ENCODE measurements around the gene USP3. TPM values are rescaled to one million over a fixed set of nuclear protein-coding genes. Genes with fewer than 3 reads are reported as not detected.
"Not testable (repeated sequence)": the region's sequence is repeated elsewhere in the genome, so short reads cannot be mapped to it uniquely, and the experiment has no call there.

Gene USP3
- polyA plus RNA-seq, 4 donors: 31.6 to 45.0 (median 37.8) TPM

DNA sequence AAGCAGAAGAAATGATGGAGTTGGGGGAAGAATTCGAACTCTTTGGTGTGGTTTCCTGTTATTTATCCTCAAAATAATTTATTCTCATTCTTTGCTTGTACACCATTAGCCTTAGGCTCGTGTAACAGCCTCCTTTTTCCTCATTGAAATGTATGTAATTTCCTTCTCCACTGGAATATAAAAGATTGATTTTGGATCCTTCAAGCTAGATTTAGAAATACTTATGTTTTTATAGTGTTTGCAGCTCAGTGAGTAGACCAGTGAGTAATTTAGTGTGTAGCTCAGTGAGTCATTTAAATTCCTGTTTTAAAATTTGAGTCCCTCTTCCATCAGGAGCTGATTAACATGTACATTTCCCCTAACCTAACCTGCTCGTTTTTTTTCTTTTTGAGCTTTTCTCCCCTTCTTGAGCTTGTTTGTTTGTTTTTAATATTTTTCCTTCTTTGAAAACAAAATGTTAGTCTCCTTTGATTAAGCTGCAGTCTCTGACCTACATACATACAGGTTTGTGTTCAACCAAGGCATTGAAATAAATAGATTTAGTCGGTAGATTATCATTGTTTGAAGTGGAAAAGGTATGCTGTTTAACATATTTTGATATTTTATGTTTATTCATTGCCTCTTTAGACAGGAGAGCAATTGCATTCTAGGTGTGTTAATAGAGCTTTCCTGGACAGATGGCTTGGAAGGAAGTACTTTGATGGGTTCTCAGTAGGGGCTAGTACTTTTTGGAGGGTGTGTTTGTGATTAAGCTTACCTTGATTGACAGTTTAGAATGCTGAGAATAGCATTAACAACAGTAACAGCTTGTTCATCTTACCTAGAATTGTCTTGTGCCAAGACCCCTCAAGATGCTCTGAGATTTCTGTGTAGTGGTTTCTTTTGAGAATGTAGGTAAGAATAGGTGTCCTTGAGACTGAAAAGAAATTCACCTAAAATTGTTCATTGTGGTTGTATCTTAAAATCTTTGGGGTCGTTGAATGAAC lies 5.9 kb downstream of the USP3 start:
- DNase-seq (ENCODE audit: low read depth in 4 of 4, low spot score in 2 of 4): no peak

DNA sequence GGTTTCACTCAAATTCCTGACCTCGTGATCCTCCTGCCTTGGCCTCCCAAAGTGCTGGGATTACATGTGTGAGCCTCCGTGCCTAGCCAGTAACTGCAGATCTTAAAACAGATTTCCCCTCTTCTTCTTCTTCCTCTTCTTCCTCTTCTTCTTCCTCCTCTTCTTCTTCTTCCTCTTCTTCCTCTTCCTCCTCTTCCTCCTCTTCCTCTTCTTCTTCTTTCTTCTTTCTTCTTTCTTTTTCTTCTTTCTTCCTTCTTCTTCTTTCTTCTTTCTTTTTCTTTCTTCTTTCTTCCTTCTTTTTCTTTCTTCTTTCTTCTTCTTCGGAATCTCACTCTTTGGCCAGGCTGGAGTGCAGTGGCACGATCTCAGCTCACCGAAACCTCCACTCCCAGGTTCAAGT lies 7.8 kb downstream of the USP3 start:
- DNase-seq (ENCODE audit: low read depth in 4 of 4, low spot score in 2 of 4): no peak

DNA sequence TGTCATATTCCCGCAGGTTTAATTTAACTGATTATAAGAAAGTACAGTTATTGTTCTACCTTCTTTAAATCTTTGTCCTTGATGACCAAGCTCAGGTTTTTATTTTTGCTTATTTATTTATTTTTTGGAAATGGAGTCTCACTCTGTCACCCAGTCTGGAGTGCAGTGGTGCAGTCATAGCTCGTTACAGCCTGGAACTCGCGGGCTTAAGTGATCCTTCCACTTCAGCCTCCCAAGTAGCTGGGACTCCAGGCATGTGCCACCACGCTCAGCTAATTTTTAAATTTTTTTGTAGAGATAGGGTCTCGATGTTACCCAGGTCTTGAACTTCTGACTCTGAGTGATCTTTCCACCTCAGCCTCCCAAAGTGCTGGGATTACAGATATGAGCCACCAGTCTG lies 8.9 kb downstream of the USP3 start:
- no peak for DNase-seq (ENCODE audit: low read depth in 4 of 4, low spot score in 2 of 4)

DNA sequence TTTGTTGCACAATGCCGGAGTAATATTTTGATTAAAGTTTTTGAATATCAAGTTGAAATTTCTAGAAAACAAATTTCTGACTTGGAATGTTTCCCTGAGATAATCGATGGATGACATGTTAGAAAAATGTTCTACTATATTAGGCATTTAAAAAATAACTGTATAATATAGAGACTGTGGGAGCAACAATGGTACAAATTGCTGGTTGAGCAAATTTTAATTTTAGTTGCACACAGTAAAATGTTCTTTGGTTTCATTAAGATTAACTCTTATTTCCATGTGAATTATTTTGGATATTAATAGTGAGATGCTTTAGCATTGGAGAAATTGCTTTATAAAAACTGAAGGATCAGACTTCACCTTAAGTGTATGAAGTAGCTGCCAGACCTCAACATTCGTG lies 9.3 kb downstream of the USP3 start:
- DNase-seq (ENCODE audit: low read depth in 4 of 4, low spot score in 2 of 4): no peak

DNA sequence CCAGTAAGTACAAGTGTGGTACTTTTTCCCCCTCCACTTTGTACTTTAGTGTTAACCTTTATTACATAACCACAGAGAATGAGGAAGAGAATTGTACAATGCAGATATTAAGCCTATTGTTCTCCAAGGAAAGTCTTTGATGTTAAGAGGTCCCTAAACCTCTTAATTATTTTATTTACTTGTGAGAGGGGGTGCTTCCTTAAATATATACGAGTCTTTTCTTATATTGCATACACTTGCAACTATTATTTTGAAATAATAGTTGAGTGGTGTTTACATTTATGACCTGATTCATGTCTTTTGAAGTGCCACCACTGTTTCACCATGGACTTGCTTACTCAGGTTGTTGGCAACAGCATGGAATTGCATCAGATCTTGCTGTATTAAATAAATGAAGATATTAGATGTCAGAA lies 10.1 kb downstream of the USP3 start:
- no peak for DNase-seq (ENCODE audit: low read depth in 4 of 4, low spot score in 2 of 4)

DNA sequence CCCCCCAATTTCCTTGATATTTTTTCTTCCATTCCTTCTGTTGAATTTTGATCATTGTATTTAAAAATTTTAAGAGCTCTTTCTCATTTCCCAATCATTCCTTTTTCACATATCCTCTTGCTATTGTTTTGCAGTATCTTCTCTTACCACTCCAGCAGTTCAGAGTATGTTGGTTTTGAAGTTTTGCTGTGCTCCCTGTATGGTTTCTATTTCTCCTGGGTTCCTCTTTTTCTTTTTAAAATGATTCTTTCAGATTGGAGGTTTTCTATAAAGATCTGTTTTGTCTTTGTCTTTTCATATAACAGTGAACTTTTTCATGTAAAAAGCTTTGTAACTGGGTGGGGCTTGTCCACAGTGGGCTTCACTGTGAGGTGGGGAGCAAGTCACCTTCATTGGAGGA lies 12.8 kb downstream of the USP3 start:
- no peak for DNase-seq (ENCODE audit: low read depth in 4 of 4, low spot score in 2 of 4)

DNA sequence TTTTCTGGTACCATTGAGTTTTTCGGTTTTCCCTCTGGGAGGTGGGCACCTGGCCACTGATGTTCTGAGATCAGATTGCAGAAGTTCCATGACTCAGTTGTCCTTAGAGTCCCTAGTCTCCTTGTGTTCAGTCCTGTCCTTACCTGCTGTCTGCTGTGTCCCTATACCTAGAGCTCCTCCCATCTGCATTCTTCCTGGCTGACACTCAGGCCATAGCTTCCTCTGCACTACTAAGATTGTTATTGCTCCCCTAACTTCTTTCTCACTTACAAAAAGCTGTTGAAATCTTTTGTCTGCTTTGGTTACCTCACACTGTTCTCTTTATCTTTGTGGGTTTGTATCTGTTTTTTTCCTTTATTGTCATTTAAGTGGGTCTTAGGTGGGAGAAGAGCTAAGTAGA lies 13.2 kb downstream of the USP3 start:
- no peak for DNase-seq (ENCODE audit: low read depth in 4 of 4, low spot score in 2 of 4)

DNA sequence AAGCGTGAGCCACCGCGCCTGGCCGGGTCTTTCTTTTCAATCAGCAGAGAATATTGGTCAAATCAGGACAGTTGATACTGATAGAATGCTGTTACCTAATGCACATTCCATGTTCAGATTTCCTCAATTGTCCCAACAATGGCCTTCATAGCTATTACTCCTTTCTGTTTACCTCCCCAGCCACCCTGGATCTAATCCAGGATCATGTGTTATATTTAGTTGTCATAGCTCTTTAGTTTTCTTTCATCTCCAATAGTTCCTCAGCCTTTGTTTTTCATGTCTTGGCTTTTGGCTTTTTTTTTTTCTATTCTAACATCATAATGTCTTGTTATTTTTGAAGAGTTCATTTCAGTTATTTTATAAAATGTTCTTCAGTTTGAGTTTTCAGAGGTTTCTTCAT lies 14.6 kb downstream of the USP3 start:
- DNase-seq (ENCODE audit: low read depth in 4 of 4, low spot score in 2 of 4): no peak

DNA sequence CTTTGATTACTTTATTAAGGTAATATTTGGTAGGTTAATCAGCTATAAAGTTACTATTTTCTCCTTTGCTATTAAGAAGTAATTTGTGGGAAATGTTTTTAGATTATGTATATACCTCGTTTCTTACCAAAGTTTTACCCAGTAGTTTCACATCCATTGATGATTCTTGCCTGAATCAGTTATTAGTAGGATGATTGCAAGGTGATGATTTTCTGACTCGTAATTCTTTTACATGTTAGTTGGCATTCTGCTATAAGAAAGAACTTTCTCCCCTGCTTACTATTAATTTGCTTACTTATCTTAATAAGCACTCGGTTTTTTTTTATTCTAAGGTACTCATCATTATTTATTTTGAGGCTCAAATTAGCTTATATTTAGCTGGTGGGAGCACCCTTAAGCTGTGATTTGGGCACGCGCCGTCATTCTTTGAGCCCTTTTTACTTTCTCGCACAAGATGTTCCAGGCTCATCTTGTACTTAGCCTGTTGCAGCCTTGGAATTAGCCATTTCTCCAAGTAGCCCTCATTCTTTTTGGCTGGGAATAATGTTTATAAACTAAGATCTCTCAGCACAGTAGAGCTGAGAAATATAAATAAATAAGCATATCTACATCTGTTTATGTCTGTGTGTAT lies 15.3 kb downstream of the USP3 start:
- DNase-seq (ENCODE audit: low read depth in 4 of 4, low spot score in 2 of 4): no peak

DNA sequence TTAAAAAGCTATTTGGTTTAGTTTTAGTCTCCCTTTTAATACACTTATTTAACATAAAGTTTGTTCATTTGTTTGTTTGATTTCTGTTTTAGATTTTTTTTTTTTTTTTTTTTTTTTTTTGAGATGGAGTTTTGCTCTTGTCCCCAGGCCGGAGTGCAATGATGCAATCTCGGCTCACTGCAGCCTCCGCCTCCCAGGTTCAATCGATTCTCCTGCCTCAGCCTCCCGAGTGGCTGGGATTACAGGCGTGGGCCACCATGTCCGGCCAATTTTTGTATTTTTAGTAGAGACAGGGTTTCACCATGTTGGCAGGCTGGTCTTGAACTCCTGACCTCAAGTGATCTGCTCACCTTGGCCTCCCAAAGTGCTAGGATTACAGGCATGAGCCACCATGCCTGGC lies 16.1 kb downstream of the USP3 start:
- not testable (repeated sequence) for DNase-seq (ENCODE audit: low read depth in 4 of 4, low spot score in 2 of 4)

DNA sequence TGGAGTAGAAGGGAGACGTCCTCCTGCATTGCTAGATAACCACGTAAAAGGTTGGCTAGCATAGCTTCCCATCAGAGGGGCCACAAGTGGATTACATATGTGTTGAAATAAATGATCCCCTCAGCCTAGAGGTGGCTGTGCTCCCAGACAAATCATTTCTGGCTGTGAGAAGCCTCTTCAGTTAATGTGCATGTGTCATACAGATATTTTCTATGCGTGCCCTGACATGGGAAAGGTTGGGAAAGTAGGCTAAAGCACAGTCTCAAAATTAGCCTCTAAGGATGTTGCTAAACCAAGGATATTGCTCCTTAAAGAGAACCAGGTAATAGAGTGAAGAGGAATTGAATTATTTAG lies 17.8 kb downstream of the USP3 start:
- no peak for DNase-seq (ENCODE audit: low read depth in 4 of 4, low spot score in 2 of 4)

DNA sequence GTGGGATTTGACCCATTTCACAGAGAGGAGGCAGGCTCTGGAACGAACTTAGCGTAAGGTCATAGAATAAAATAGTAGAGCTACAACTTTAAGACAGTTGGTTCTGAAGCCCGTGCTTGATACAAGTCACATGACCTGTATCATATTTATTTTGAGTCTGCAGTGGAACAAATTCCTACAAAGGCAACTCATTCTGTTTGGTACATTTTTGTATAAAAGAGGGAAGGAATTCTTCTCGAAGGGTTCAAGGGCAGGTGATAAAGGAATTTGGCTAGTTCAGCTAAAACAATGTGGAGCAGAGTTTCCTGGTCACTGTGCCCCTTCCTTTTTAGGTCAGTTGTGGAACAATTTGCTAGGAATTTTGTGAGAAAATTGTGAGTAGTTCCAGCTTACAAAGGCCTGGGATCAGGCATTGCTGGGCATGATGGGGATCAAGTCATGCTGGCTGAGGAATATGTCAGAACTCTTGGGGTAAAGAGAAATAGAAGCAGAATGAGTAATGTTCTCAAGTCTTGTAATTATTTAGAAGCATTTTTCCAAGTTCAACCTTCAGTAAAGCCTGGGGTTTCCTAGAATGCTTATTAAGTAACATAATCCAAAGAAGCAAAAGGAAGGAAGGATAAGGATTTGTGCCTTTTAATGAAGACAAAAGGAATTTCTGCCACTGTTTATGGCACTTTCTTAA lies 19.1 kb downstream of the USP3 start:
- DNase-seq (ENCODE audit: low read depth in 4 of 4, low spot score in 2 of 4): no peak

DNA sequence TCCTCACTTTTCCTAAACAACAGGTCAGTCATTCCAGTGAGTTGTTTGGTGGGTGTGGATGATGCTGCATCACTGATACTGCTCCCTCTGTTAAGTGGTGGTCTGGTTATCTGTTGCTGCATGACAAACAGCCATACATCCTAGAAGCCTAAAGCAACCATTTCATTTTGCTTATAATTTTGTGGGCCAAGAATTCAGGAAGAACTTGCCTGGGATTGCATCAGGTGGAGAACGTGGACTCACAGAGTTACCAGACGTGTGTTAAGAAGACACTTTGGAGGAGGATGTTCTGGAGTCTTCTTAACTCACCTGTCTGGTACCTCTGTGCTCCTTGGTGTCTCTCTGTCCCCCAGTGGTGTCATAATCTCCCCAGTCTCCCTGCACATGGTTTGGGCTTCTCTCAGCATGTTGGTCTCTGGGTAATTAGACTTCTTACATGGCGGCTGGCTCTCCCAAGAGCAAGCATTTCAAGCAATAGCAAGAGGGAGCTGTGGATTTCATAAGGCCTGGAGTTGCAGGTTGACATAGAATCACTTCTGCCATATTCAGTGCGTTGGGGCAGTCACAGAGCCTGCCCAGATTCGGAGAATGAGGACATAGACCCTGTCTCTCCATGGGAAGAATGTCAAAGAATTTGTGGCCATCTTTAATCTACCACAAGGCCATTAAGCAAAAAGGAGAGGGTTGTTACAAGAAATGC lies 20.1 kb downstream of the USP3 start:
- no peak for DNase-seq (ENCODE audit: low read depth in 4 of 4, low spot score in 2 of 4)

DNA sequence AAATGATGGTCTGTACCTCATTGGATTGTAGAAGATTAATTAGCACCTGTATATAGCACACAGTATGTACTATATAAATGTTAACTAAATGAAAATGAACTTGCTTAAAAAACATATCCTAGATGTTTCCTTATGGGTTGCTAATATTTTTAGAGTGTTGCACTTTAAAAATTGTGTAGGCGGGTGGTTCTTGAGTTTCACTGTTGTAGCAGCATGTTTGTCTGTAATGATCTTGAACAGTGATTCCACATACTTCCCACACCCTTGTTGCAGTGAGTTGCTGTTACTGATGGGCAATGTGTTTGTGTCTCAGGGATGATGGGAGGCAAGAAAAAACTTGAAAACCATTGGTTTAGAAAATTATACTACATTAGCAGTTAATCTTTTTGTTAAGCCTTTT lies 22.0 kb downstream of the USP3 start:
- DNase-seq (ENCODE audit: low read depth in 4 of 4, low spot score in 2 of 4): no peak

DNA sequence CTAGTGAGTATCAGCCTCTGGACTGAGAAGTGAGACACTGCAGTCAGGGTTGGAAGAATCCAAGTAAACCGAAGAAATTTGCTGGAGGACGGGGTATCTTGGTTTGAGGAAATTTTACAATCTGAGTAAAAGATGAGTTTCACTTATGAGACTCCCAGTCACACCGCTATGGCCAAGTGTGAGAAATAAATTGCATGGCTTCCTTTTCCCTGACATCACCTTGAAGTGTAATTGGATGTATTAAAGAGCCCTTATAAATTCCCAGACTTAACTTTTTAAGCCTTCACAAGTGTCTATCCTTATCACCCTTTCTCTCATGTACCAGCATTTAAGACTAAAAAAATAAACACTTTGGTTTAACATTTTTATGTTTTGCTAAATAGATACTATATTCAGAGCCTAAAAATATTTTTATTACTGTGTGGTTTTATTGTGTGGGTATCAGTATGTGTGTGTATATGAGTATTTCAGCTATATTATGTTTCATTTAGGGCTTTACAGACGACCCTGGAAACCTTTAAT lies 23.8 kb downstream of the USP3 start:
- no peak for DNase-seq (ENCODE audit: low read depth in 4 of 4, low spot score in 2 of 4)

DNA sequence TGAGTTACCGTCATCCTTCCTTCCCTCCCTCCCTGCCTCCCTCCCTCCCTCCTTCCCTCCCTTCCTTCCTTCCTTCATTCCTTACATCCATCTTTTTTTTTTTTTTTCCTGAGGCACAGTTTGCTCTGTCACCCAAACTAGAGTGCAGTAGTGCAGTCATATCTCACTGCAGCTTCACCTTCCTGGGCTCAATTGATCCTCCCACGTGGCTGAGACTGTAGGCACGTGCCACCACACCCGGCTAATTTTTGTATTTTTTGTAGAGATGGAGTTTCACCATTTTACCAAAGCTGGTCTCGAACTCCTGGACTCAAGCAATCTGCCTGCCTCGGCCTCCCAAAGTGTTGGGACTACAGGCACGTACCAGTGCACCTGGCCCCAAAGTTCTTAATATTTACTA lies 25.8 kb downstream of the USP3 start:
- no peak for DNase-seq (ENCODE audit: low read depth in 4 of 4, low spot score in 2 of 4)

DNA sequence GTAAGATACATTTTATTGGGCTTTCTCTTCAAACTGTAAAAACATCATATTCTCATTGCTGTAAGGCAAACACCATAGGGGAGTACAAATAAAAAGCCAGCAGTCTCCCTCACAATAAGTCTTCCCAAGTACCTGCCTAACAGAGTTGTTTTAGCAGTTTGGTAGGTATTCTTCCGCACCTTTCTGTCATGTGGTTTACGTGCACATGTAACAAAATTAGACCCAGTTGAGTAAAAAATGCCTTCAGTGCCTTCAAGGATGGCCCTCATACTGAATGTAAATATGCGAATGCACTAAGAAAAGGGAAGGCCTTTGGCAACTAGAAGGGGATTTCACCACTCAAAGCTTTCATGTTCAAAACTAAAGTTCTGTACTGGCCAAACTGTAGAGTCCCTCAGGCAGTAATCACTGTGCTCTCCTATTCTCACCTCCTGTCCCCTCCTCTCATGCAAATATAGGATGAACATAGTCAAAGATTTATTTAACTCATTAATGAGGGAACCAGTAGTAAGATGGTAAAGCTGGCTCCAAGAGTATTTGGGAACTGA lies 26.4 kb downstream of the USP3 start:
- DNase-seq (ENCODE audit: low read depth in 4 of 4, low spot score in 2 of 4): no peak

DNA sequence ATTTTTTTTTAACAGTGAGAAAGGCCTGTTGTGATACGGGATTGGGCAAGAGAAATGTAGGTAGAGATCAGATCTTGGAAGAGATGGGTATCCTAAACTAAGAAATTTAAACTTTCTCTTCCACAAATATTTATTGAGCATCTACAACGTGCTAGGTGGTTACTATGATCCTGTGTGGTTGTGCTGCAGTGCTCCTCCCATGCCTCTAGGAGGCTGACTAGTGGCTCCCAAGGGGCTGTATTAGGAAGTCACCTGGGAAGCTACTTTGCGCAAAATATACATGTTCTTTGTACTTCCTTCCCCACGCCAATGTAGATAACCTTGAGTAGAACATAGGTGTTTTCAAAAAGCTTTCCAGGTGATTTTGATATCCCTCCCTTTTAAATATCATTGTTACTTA lies 27.2 kb downstream of the USP3 start:
- no peak for DNase-seq (ENCODE audit: low read depth in 4 of 4, low spot score in 2 of 4)

DNA sequence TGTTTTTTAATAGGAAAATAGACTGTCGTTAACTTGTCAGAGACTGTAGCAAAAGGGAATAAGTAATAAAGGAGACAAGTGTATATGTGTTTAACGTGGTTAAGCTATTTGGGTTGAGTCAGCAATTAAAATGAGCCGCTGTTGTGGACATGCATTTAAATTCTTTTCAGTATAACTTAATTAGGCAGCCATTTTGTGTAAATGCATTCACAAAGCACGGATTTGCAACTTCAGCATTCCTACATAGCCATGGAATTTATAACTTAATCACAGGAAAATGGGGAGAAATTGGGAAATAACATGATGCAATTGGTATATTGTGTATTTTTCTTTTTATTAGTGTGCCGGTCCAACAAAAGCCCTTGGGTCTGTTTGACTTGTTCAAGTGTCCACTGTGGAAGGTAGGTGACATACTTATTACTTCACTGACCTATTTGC lies 27.9 kb downstream of the USP3 start:
- no peak for DNase-seq (ENCODE audit: low read depth in 4 of 4, low spot score in 2 of 4)

DNA sequence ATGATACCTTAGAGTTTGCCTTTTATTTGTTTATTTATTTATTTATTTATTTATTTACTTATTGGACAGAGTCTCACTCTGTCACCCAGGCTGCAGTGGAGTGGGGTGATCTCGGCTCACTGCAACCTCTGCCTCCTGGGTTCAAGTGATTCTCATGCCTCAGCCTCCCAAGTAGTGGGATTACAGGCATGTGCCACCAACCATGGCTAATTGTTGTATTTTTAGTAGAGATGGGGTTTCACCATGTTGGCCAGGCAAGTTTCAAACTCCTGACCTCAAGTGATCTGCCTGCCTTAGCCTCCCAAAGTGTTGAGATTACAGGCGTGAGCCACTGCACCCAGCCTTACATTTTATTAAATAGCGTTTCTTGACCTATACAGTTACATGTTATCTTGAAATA lies 30.5 kb downstream of the USP3 start:
- not testable (repeated sequence) for DNase-seq (ENCODE audit: low read depth in 4 of 4, low spot score in 2 of 4)

Data from left renal cortex interstitium (tissue), 4 donors.